ENCODE data around the gene ERVV-1. TPM values are rescaled to one million over a fixed set of nuclear protein-coding genes. Genes with fewer than 3 reads are reported as not detected.

ERVV-1 gene
- total RNA-seq, 4 donors from 2014 or later = 0.12 TPM; not detected in 3

DNA sequence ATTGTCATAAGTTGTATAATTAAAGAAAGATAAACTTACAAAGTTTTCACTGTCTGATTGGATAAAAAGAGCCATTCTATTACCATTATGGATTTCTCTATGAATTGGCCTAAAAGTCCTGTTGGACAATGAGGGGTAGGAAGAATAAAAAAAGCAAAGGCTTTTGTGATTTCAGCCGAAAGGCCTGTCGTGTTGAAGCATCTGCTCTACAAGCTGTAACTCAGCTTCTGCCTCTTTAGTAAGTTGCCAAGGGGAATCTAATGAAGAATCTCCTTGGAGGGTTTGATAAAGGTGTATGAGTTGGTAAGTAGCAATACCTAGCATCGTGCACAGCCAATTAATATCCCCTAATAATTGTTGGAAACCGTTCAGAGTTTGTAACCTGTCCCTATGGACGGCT is 25.2 kb upstream of the ERVV-1 start:
- peaks cover 0 to 4% of the 10 kb centered on the region in 2 donors for H3K4me1 ChIP-seq
- H3K27me3 ChIP-seq = peaks cover 0 to 8% (median 7%) of the 10 kb centered on the region in 3 donors
- intact Hi-C loops (cut with DNase I; ENCODE audit: low total_unique reads) (no loop called here), in situ Hi-C loops (cut with MboI; ENCODE audit: low sequenced_read_pairs in 4 of 4) (no loop called here)
- peaks cover 0 to 5% of the 10 kb centered on the region in 2 donors for H3K36me3 ChIP-seq
- ATAC-seq (no peak), DNase-seq (no peak)
- TF ChIP-seq, protein P1, sequence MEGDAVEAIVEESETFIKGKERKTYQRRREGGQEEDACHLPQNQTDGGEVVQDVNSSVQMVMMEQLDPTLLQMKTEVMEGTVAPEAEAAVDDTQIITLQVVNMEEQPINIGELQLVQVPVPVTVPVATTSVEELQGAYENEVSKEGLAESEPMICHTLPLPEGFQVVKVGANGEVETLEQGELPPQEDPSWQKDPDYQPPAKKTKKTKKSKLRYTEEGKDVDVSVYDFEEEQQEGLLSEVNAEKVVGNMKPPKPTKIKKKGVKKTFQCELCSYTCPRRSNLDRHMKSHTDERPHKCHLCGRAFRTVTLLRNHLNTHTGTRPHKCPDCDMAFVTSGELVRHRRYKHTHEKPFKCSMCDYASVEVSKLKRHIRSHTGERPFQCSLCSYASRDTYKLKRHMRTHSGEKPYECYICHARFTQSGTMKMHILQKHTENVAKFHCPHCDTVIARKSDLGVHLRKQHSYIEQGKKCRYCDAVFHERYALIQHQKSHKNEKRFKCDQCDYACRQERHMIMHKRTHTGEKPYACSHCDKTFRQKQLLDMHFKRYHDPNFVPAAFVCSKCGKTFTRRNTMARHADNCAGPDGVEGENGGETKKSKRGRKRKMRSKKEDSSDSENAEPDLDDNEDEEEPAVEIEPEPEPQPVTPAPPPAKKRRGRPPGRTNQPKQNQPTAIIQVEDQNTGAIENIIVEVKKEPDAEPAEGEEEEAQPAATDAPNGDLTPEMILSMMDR (IDR thresholded peaks at IDR 0.05 in 4 of 5, conservative IDR thresholded peaks at IDR 0.05 in 1 of 5) = no peak
- no peak for TF ChIP-seq POLR2A (IDR thresholded peaks at IDR 0.05)
- no peak overlapping the region for H3K27ac ChIP-seq
- no peak overlapping the region for H3K4me3 ChIP-seq
- no peaks in the 10 kb centered on the region for H3K9me3 ChIP-seq

DNA sequence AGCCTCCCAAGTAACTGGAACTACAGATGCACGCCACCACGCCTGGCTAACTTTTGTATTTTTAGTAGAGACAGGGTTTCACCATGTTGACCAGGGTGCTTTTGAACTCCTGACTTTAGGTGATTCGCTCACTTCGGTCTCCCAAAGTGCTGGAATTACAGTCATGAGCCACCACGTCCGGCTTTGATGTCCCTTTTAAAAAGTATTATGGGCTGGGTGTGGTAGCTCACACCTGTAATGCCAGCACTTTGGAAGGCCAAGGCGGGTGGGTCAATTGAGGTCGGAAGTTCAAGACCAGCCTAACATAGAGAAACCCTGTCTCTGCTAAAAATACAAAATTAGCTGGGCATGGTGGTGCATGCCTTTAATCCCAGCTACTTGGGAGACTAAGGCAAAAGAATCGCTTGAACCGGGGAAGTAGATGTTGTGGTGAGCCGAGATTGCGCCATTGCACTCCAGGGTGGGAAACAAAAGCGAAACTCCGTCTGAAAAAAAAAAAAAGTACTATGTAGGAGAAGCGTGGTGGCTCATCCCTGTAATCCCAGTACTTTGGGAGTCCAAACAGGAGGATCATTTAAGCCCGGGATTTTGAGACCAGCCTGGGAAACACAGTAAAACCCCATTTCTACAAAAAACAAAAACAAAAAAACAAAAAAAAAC is 22.8 kb upstream of the ERVV-1 start:
- ATAC-seq (no peak), DNase-seq (no peak)
- Histone ChIP-seq H3K4me3 (no peak overlapping the region), H3K27me3 (peaks cover 0 to 8% (median 7%) of the 10 kb centered on the region in 3 donors), H3K9me3 (no peaks in the 10 kb centered on the region), H3K27ac (no peak overlapping the region), H3K36me3 (peaks cover 0 to 2% of the 10 kb centered on the region in 2 donors), H3K4me1 (peaks cover 0 to 9% of the 10 kb centered on the region in 2 donors)
- TF ChIP-seq POLR2A (IDR thresholded peaks at IDR 0.05) = no peak
- TF ChIP-seq, protein P1 (IDR thresholded peaks at IDR 0.05 in 4 of 5, conservative IDR thresholded peaks at IDR 0.05 in 1 of 5) = no peak
- in situ Hi-C loops (cut with MboI; ENCODE audit: low sequenced_read_pairs in 4 of 4) = no loop called here
- intact Hi-C loops (cut with DNase I; ENCODE audit: low total_unique reads) = no loop called here

DNA sequence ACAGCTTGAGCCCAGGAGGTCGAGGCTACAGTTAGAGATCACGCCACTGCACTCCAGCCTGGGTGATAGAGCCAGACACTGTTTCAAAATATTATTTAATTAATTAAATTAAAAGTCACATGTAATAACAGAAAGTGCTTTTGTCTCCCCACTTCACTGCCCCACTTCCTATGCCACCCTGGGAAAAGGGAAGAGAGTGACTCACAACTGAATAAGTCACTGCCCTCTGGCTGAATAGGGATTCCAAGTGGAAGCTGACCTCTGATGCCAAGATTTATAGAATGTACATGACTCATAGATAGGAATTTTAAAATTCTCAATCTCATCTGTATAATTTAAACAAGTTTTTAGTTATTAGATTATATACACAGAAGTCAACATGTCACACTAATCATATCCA is 22.2 kb upstream of the ERVV-1 start:
- DNase-seq = no peak
- H3K27me3 ChIP-seq = peaks cover 0 to 8% (median 7%) of the 10 kb centered on the region in 3 donors
- peaks cover 0 to 9% of the 10 kb centered on the region in 2 donors for H3K4me1 ChIP-seq
- no peaks in the 10 kb centered on the region for H3K36me3 ChIP-seq
- H3K27ac ChIP-seq = no peak overlapping the region
- H3K9me3 ChIP-seq = no peaks in the 10 kb centered on the region
- H3K4me3 ChIP-seq = no peak overlapping the region
- TF ChIP-seq POLR2A (IDR thresholded peaks at IDR 0.05) = no peak
- TF ChIP-seq, protein P1 (IDR thresholded peaks at IDR 0.05 in 4 of 5, conservative IDR thresholded peaks at IDR 0.05 in 1 of 5) = no peak
- in situ Hi-C loops (cut with MboI; ENCODE audit: low sequenced_read_pairs in 4 of 4) (no loop called here), intact Hi-C loops (cut with DNase I; ENCODE audit: low total_unique reads) (no loop called here)
- no peak for ATAC-seq

DNA sequence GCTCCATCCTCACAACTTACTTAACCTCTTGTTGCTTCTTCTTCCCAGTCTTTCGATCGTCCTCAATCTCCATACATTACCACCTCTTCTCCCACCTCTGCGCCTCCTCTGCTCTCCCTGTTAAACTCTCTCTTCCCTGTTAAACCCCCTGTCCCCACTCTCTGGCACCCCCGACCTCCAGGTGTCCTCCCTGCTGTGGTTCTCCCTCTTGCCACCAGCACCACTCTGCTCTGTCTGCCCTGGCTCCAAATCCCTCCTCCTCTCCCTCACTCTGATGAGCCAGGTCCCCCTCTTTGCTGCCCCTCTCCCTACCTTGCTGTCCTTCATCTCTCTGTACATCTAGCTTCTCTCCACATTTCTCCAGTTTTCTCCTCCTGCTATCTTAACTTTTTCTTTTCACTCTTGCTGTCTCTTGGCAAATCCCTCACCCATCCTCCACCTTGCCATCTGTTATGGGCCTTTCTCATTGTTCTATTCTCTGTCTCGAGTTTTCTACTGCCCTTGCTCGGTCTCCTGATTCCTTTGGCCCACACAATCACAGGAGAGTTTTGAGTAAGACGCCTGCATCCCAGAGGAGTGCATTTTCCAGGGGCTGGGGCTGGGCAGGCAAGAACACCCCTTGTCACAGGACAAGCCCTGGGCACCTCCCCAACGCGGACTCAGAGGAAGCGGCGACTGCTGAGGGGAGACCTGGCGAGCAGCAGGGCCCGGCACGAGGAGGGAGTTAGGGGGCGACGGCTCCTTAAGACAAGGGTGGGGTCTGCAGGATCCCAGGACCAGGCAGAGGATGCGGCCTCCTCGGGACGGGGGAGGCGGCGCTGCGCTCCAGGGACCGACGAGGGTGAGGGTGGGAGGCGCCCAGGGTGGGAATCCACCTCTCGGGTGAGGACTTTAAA is 21.4 kb upstream of the ERVV-1 start:
- DNase-seq = no peak
- Histone ChIP-seq H3K4me3 (peak overlapping the region; percentile 47 to 59 (median 56)), H3K27me3 (peaks cover 0 to 8% (median 7%) of the 10 kb centered on the region in 3 donors), H3K4me1 (peaks cover 0 to 9% of the 10 kb centered on the region in 2 donors), H3K9me3 (no peaks in the 10 kb centered on the region), H3K36me3 (no peaks in the 10 kb centered on the region), H3K27ac (peak overlapping the region; percentile 30 to 61 (median 49))
- in situ Hi-C loops (cut with MboI; ENCODE audit: low sequenced_read_pairs in 4 of 4) = no loop called here
- intact Hi-C loops (cut with DNase I; ENCODE audit: low total_unique reads) = loop anchor here (2.0 kb wide), 1 partner anchor 30 kb away; the partner anchor contains the start of gene ZNF816
- ATAC-seq = no peak
- TF ChIP-seq, protein P1 (IDR thresholded peaks at IDR 0.05 in 4 of 5, conservative IDR thresholded peaks at IDR 0.05 in 1 of 5) = no peak
- no peak for TF ChIP-seq POLR2A (IDR thresholded peaks at IDR 0.05)

Data from gastrocnemius medialis (tissue), 4 donors.